GM13977 (cell line): ENCODE measurements around the gene KLHL28.

Source experiments
- DNase-seq: peaks from one replicate; pipeline ENCODE4 v3.0.0; 2012; ENCODE audit warnings: low spot score
- CTCF ChIP-seq: IDR thresholded peaks from 2 replicates; pipeline ENCODE4 v1.5.1; 2012; ENCODE audit warnings: mild to moderate bottlenecking, control low read depth; ENCODE audit not compliant: insufficient read depth; ENCODE audit errors: extremely low read depth, missing control alignments
- in situ Hi-C: fragments of 300-500 bp; cut with MboI; formaldehyde crosslinking; loops from one replicate; pipeline ENCODE4 v1.12.0; 2022; ENCODE audit warnings: low sequenced_read_pairs, low pct_unique_long_range_greater_than_20kb, mixed read lengths, inconsistent platforms; ENCODE audit not compliant: unreplicated experiment

Gene KLHL28

GRCh38 chr14:44961151-44961553, 595 bp downstream of the KLHL28 start:
- peak; percentile 25 for DNase-seq
- in situ Hi-C loops = no loop called here
- TF ChIP-seq CTCF = no peak

DNA sequence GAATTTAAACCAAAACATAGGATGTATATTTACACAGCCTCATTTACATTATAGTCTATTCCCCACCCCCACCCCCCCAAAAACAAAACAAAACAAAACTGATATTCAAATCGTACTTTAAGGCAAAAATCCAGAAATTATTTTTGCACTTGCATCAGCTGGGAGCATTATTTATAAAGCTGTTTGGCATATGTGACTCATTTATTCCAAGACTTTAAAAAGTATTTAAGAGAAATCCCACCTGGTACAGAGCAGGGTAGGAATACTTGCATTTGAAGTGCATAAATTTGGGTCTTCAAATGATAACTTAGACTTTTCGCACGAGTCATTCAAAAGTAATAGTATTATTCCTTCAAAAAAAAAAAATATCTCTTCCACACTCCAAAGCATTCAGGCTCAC, 1.1 kb downstream of the KLHL28 start:
- in situ Hi-C loops = no loop called here
- no peak for DNase-seq
- TF ChIP-seq CTCF = no peak

GRCh38 chr14:44960146-44960545, 1.6 kb downstream of the KLHL28 start:
- no peak for TF ChIP-seq CTCF
- DNase-seq = no peak
- in situ Hi-C loops = no loop called here

DNA sequence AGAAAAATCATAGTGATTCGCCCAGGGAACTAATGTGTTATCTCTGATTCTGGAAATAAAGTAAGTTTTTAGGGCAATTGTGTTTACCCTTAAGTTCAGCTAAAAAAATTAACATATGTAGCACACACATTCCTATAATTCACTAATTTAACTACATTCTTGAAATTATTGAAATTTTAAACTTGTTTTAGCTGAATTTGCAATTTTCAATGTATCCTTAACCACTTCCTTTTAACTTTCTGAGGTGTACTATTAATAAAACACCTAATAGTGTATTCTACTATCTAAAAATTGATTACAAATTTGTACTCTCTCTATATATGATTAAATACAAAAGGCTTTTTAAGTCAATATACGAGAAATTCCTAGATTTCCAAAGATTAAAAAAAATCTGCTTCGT, 2.2 kb downstream of the KLHL28 start:
- TF ChIP-seq CTCF = no peak
- in situ Hi-C loops = no loop called here
- no peak for DNase-seq

DNA sequence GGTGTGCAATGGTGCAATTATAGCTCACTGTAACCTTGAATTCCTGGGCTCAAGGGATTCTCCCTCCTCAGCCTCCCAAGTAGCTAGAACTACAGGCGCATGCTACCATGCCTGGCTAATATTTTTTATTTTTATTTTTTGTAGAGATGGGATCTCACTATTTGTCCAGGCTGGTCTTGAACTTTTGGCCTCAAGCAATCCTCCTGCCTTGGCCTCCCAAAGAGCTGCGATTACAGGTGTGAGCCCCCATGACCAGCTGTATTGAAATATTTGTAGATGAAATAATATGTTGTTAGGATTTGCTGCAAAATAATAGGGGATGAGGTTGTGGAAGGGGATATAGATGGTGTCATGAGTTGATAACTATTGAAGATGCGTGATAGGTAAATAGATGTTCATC, 4.9 kb downstream of the KLHL28 start:
- in situ Hi-C loops = no loop called here
- no peak for TF ChIP-seq CTCF
- DNase-seq = no peak

DNA sequence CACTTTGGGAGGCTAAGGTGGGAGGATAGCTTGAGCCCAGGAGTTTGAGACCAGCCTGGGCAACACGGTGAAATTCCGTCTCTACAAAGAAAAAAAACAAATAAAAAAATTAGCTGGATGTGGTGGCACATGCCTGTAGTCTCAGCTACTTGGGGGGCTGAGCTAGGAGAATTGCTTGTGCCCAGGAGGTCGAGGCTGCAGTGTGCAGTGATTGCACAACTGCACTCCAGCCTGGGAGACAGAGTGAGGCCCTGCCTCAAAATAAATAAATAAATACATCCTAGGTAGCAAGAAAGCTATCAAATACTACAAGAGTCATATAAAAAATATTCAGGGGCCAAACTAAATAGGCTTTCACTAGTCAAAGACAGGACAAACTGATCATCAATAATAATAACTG, 6.2 kb downstream of the KLHL28 start:
- TF ChIP-seq CTCF = no peak
- in situ Hi-C loops = no loop called here
- no peak for DNase-seq

GRCh38 chr14:44954750-44955149, 7.0 kb downstream of the KLHL28 start:
- TF ChIP-seq CTCF = no peak
- in situ Hi-C loops = no loop called here
- DNase-seq = no peak
